HCT116 (cell line): ENCODE results near the gene ZNF605.

Experiments
- POLR2A ChIP-seq: IDR thresholded peaks from 2 replicates; pipeline ENCODE4 v1.7.0; 2011; ENCODE audit warnings: borderline replicate concordance; ENCODE audit not compliant: insufficient read depth, insufficient read length; ENCODE audit errors: extremely low read depth
- POLR2AphosphoS5 ChIP-seq: IDR thresholded peaks from 2 replicates; pipeline ENCODE4 v1.6.1; 2011; ENCODE audit warnings: mild to moderate bottlenecking, low read depth, low read length, moderate library complexity
- SIN3A ChIP-seq: IDR thresholded peaks from 2 replicates; pipeline ENCODE4 v1.6.1; 2012; ENCODE audit warnings: low read depth
- TF ChIP-seq, protein P1 (sequence below), 3 experiments: fragments of 200-600 bp in 1 of 3; sonication (generic) in 1 of 3; IDR thresholded peaks in 2 of 3; conservative IDR thresholded peaks in 1 of 3; 2 replicates each; pipeline ENCODE4 v1.5.1; 2012 to 2017; ENCODE audit warnings: low read depth in 2 of 3, low read length in 2 of 3, antibody characterized with exemption in 1 of 3, borderline replicate concordance in 1 of 3, control low read depth in 1 of 3, mild to moderate bottlenecking in 1 of 3, mixed read lengths in 1 of 3, mixed run types in 1 of 3, moderate library complexity in 1 of 3; ENCODE audit not compliant: insufficient read depth in 1 of 3

DNA sequence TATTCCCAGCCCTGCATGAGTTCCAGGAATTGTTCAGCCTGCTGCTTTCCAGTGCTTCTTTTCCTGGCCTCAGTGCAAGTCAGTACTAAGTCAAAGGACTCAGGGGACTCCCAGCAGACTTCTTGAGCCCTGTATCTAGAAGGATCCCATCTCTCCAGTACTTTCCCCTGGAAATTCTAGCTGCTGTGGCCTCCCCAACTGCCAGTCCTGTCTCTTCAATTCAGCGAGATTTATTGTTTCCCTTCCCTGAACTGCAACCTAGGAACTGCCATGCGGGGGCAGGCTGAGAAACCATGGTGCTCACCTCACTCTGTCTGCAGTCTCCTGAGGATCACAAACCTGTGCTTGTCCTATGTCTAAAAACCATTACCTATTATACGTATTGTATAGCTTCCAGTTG, 31.8 kb downstream of the ZNF605 start:
- TF ChIP-seq, protein P1, sequence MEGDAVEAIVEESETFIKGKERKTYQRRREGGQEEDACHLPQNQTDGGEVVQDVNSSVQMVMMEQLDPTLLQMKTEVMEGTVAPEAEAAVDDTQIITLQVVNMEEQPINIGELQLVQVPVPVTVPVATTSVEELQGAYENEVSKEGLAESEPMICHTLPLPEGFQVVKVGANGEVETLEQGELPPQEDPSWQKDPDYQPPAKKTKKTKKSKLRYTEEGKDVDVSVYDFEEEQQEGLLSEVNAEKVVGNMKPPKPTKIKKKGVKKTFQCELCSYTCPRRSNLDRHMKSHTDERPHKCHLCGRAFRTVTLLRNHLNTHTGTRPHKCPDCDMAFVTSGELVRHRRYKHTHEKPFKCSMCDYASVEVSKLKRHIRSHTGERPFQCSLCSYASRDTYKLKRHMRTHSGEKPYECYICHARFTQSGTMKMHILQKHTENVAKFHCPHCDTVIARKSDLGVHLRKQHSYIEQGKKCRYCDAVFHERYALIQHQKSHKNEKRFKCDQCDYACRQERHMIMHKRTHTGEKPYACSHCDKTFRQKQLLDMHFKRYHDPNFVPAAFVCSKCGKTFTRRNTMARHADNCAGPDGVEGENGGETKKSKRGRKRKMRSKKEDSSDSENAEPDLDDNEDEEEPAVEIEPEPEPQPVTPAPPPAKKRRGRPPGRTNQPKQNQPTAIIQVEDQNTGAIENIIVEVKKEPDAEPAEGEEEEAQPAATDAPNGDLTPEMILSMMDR (IDR thresholded peaks at IDR 0.05 in 2 of 3, conservative IDR thresholded peaks at IDR 0.05 in 1 of 3; ENCODE audit: borderline replicate concordance in 1 of 3, insufficient read depth in 1 of 3, low read depth in 2 of 3, low read length in 2 of 3), result no peak
- TF ChIP-seq POLR2A (no peak), SIN3A (no peak), POLR2AphosphoS5 (no peak)
